ENCODE data around the gene PTGER3.

DNA sequence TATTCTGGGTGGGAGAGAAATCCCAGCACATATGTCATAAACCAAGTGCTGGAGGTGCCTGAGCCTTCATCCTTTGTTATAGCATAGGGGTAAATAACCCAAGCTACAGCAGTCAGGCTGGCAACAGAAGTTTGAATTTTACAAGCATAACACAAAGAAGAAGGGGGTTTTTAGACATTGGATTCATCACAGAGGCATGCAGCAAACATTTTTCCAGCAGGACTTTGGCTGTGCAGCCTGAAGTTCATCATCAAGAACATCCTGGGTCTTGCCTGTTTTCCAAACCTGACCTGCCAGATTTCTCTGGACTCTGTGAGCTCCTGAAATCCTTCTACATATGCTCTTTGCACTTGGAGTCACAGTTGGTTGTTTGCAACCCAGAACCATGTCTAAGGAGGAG lies 16.2 kb downstream of the PTGER3 start:
- TF ChIP-seq POLR2A (IDR thresholded peaks at IDR 0.05) (no peak), CTCF (IDR thresholded peaks at IDR 0.05) (no peak)

All from upper lobe of left lung (tissue), 4 donors.